ENCODE measurements around the gene HERC4.

- no peak for TF ChIP-seq POLR2AphosphoS5 (IDR thresholded peaks at IDR 0.05)
- TF ChIP-seq CTCF (IDR thresholded peaks at IDR 0.05; ENCODE audit: poor library complexity, severe bottlenecking): no peak
- no peak for TF ChIP-seq REST (IDR thresholded peaks at IDR 0.05; ENCODE audit: borderline replicate concordance)
- TF ChIP-seq TAF1 (IDR thresholded peaks at IDR 0.05; ENCODE audit: low read depth): no peak
- TF ChIP-seq EZH2 (IDR thresholded peaks at IDR 0.05; ENCODE audit: borderline replicate concordance, insufficient read depth, low read length, poor library complexity, severe bottlenecking): no peak
- TF ChIP-seq EP300 (conservative IDR thresholded peaks at IDR 0.05; ENCODE audit: poor library complexity, severe bottlenecking): no peak
- TF ChIP-seq RAD21 (conservative IDR thresholded peaks at IDR 0.05): no peak
- no peak for TF ChIP-seq SMC3 (conservative IDR thresholded peaks at IDR 0.05; ENCODE audit: poor library complexity)
These were observed 119.5 kb downstream of the HERC4 start for GRCh38 chr10:67955614-67956013.
